ENCODE measurements around the gene BMP5.

BMP5 gene

DNA sequence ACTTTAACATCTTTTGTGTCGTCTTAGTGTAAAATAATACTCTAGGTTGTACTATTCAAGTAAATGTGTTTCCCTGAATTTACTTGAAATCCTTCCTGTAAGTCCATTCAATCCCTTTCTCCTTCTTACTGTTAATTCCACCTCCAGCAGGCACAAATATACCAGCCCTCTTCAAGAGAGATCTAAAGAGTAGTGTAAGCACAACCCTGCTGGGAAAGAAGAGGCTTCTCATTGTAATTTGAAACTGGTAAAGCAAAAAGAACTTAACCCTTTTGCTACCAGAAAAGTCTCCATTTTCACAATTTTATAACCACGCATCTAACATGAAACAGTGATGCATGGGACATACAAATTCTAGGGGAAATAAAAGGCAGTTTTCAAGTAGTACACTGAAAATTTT, at the start of gene BMP5:
BMP5 (minus strand) TSS at position 191 of the 400 bp plus-strand sequence. CDS start 725 bp downstream, outside the sequence.
- FAIRE-seq = peak; percentile 55
- no peak for DNase-seq (ENCODE audit: insufficient read length, low spot score)
- TF ChIP-seq, protein P1, sequence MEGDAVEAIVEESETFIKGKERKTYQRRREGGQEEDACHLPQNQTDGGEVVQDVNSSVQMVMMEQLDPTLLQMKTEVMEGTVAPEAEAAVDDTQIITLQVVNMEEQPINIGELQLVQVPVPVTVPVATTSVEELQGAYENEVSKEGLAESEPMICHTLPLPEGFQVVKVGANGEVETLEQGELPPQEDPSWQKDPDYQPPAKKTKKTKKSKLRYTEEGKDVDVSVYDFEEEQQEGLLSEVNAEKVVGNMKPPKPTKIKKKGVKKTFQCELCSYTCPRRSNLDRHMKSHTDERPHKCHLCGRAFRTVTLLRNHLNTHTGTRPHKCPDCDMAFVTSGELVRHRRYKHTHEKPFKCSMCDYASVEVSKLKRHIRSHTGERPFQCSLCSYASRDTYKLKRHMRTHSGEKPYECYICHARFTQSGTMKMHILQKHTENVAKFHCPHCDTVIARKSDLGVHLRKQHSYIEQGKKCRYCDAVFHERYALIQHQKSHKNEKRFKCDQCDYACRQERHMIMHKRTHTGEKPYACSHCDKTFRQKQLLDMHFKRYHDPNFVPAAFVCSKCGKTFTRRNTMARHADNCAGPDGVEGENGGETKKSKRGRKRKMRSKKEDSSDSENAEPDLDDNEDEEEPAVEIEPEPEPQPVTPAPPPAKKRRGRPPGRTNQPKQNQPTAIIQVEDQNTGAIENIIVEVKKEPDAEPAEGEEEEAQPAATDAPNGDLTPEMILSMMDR (IDR thresholded peaks at IDR 0.05; ENCODE audit: insufficient read depth, missing control alignments) = no peak

DNA sequence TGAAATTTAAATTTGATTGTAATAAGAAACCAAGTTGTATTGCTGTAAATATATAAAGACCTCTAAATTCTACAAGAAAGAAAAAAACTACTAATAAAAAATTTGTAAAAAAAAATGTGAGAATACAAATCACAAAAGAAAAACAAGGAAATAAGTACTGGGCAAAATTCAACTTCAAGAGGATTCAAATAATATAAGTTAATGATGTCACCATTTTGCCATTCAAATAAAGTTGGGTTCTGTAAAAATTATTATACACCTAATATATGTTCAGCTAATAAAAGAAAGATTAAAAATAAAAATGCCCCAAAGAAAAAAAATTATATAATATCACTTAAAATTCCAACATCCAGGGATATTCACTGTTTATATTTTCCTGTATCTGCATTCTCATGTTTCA, 47.0 kb upstream of the BMP5 start:
- TF ChIP-seq, protein P1 (IDR thresholded peaks at IDR 0.05; ENCODE audit: insufficient read depth, missing control alignments) = no peak
- FAIRE-seq (no peak), DNase-seq (ENCODE audit: insufficient read length, low spot score) (no peak)

DNA sequence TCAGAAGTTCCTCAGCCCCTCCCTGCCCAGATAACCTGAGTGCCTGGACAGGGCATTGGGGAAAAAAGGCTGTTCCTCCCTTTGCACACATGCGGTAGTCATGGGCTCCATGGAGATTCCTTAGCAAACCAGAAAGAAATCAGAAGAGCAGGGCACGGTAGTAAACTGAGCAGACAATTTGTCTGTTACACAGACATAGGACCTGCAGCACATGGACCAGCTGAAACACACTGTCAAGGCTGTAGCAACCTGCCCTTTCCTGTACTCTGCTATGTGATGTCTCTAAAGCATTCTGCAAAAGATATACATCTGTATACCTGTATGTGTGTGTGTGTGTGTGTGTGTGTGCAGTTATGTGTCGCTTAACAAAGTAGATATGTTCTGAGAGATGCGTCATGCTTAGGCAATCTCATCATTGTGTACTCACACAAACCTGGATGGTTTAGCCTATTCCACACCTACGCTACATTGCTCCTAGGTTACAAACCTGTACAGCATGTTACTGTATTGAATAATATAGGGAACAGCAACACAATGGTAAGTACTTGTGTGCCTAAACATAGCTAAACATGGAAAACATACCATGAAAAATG, 44.4 kb upstream of the BMP5 start:
- DNase-seq (ENCODE audit: insufficient read length, low spot score) = no peak
- TF ChIP-seq, protein P1 (IDR thresholded peaks at IDR 0.05; ENCODE audit: insufficient read depth, missing control alignments) = no peak
- FAIRE-seq = no peak

DNA sequence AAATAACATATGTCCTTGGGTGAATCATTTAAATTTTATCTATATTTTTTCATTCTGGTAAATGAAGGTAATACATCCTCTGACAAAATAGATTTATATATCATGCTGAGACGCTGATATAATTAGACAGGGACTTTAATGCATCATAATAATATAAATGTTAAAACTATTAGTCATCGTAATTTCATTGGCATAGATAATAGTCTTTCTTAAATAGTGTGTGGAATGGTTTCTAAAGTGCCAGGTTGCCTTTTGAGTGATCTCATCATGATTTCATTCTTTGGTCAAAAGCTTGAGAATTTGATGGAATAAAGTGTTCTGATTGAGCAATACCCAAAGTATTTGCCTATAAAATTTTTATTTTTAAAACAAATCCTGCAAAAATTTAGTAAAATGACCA, 43.2 kb upstream of the BMP5 start:
- FAIRE-seq = no peak
- TF ChIP-seq, protein P1 (IDR thresholded peaks at IDR 0.05; ENCODE audit: insufficient read depth, missing control alignments) = no peak
- no peak for DNase-seq (ENCODE audit: insufficient read length, low spot score)

DNA sequence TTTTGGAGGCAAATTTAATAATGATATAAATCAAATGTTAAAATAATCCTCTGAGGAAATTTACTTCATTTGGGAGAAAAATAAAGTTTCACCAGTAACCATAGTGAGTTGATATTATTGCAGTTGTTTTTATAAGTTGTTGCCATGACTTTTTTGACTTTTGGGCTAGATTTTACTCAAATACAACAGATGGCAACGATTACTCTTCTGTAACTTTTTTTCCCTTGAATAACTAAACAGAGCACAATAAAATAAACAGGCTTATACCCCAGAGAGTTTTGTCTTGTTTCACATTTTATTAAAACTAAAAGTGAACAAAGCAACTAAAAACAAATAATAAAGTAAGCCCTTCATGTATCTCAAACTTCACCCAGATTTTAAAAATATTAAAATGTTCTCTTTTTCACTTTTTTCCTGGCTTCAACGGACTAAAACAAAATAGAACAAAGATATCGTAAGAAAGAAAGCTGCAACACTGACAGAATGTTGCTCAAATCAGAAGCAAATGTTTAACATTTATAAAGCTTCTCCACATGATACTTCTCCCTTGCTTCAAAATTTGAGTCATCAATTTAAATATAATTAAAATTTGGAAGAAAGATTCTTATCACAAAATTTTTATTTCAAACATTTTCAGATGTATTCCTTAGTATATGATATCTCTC, 42.5 kb upstream of the BMP5 start:
- TF ChIP-seq, protein P1 (IDR thresholded peaks at IDR 0.05; ENCODE audit: insufficient read depth, missing control alignments) = no peak
- no peak for FAIRE-seq

DNA sequence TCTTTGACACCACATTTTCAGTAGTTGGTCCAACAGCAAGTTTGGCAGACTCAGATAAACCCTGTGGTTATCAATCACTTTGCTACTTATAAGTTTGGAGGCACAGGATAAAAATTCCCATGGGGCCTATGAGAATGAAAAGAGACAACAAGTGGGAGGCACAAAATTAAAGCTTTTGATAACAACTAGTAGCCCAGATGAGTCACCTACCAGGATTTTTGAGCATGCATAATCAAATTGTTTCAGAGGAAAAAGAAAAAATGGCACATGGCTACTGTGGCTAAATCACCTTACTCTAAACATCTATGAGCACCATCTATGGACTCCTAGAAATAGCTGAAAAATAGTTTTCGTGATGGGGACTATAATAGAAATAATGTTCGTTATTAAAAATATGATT, 40.8 kb upstream of the BMP5 start:
- DNase-seq (ENCODE audit: insufficient read length, low spot score) = no peak
- TF ChIP-seq, protein P1 (IDR thresholded peaks at IDR 0.05; ENCODE audit: insufficient read depth, missing control alignments) = no peak
- no peak for FAIRE-seq

More for the DNA sequence above, 42.5 kb upstream of the BMP5 start:
- DNase-seq (ENCODE audit: insufficient read length, low spot score) = no peak

Measured in D721Med (cell line).